Epidermal melanocyte (primary cell): ENCODE measurements around the gene STXBP5.

Experiments used
- DNase-seq: peaks from one replicate; pipeline ENCODE4 v3.0.0; 2011; ENCODE audit warnings: low spot score; ENCODE audit not compliant: insufficient read length

The STXBP5 gene

GRCh38 chr6:147430811-147431210 is 226.6 kb downstream of the STXBP5 start:
- no peak for DNase-seq

- no peak for DNase-seq
Measured at GRCh38 chr6:147434076-147434475, 229.9 kb downstream of the STXBP5 start.

- peak; percentile 23 for DNase-seq
Measured at GRCh38 chr6:147434516-147434915, 230.3 kb downstream of the STXBP5 start.

GRCh38 chr6:147437615-147438014 is 233.4 kb downstream of the STXBP5 start:
- no peak for DNase-seq

- DNase-seq = no peak
Measured at GRCh38 chr6:147438758-147439528, 234.7 kb downstream of the STXBP5 start.
